GM21737 (cell line): Measurements from ENCODE around the gene PANK4.
"Not testable (repeated sequence)": the region's sequence is repeated elsewhere in the genome, so short reads cannot be mapped to it uniquely, and the experiment has no call there.

Experiments
- ATAC-seq: cut with Tn5 transposase; IDR thresholded peaks from one replicate; pipeline ENCODE4 v1.9.1; 2021; ENCODE audit warnings: mild to moderate bottlenecking, moderate library complexity; ENCODE audit not compliant: unreplicated experiment

The PANK4 gene

GRCh38 chr1:2466958-2467554 is 59.3 kb downstream of the PANK4 start:
- no peak for ATAC-seq

- ATAC-seq, result no peak
These were observed 60.1 kb downstream of the PANK4 start for GRCh38 chr1:2466270-2466665.

- ATAC-seq, result no peak
These were observed 60.8 kb downstream of the PANK4 start for GRCh38 chr1:2465371-2466269.

- no peak for ATAC-seq
These were observed 63.0 kb downstream of the PANK4 start for GRCh38 chr1:2463396-2463795.

- ATAC-seq, result no peak
These were observed 63.6 kb downstream of the PANK4 start for GRCh38 chr1:2462819-2463218.

- no peak for ATAC-seq
These were observed 65.2 kb downstream of the PANK4 start for GRCh38 chr1:2460996-2461751.

- ATAC-seq, result no peak
These were observed 66.2 kb downstream of the PANK4 start for GRCh38 chr1:2460203-2460602.

- ATAC-seq, result no peak
These were observed 66.6 kb downstream of the PANK4 start for GRCh38 chr1:2459757-2460156.

GRCh38 chr1:2459102-2459753 is 67.2 kb downstream of the PANK4 start:
- not testable (repeated sequence) for ATAC-seq

GRCh38 chr1:2458687-2459086 is 67.7 kb downstream of the PANK4 start:
- no peak for ATAC-seq
